HepG2 (cell line): ENCODE measurements around the gene EXOC3. TPM values are rescaled to one million over a fixed set of nuclear protein-coding genes. Genes with fewer than 3 reads are reported as not detected.

ENCODE experiments used
- AHDC1 ChIP-seq: sonication (generic); formaldehyde crosslinking; IDR thresholded peaks from 2 replicates; pipeline ENCODE4 v1.5.1; 2020; ENCODE audit warnings: mild to moderate bottlenecking, missing genetic modification reagents, borderline replicate concordance
- HDAC2 ChIP-seq: sonication (generic); formaldehyde crosslinking; IDR thresholded peaks from 2 replicates; pipeline ENCODE4 v1.4.0; 2020; ENCODE audit warnings: missing genetic modification reagents
- MTA3 ChIP-seq: sonication (generic); formaldehyde crosslinking; IDR thresholded peaks from 2 replicates; pipeline ENCODE4 v1.4.0; 2020; ENCODE audit warnings: missing genetic modification reagents
- SALL2 ChIP-seq: sonication (generic); formaldehyde crosslinking; IDR thresholded peaks from 2 replicates; pipeline ENCODE4 v1.8.1; 2023; ENCODE audit warnings: mild to moderate bottlenecking, missing genetic modification reagents, inconsistent platforms
- TBP ChIP-seq: sonication (generic); formaldehyde crosslinking; IDR thresholded peaks from 2 replicates; pipeline ENCODE4 v1.5.0; 2020; ENCODE audit warnings: missing genetic modification reagents
- TFAP4 ChIP-seq: sonication (generic); IDR thresholded peaks from 2 replicates; pipeline ENCODE4 v1.6.1; 2016; ENCODE audit warnings: low read depth, borderline replicate concordance
- ZMAT5 ChIP-seq: sonication (generic); formaldehyde crosslinking; IDR thresholded peaks from 2 replicates; pipeline ENCODE4 v1.5.0; 2020; ENCODE audit warnings: mild to moderate bottlenecking, low read depth, missing genetic modification reagents, borderline replicate concordance
- ZNF337 ChIP-seq: sonication (generic); formaldehyde crosslinking; IDR thresholded peaks from 2 replicates; pipeline ENCODE4 v1.5.1; 2020; ENCODE audit warnings: missing genetic modification reagents, low read depth, mild to moderate bottlenecking, borderline replicate concordance
- ZNF598 ChIP-seq: sonication (generic); formaldehyde crosslinking; IDR thresholded peaks from 2 replicates; pipeline ENCODE4 v1.5.1; 2020; ENCODE audit warnings: mild to moderate bottlenecking, missing genetic modification reagents, borderline replicate concordance
- polyA plus RNA-seq, 8 experiments: library from polyadenylated mRNA; depleted of rRNA in 3 of 8; stranded (reverse) in 7 of 8; unstranded in 1 of 8; fragments of >200 nt; fragmentation: Illumina TruSeq in 4 of 8; extraction: Trizol in 4 of 8; gene quantifications; 2 replicates each; pipeline versions ENCODE4 v1.2.1 to v1.2.3, GENCODE V29; 2011 to 2016; ENCODE audit warnings: low read depth in 4 of 8, missing spikeins in 1 of 8, mixed read lengths in 1 of 8; ENCODE audit not compliant: insufficient read depth in 1 of 8
- total RNA-seq, 5 experiments: library from RNA; depleted of rRNA; stranded (reverse); fragments of >200 nt; fragmentation: Illumina TruSeq; extraction: Trizol; gene quantifications; 2 replicates each; pipeline ENCODE4 v1.2.3, GENCODE V29; 2016; ENCODE audit warnings: low read depth in 1 of 5
- TF ChIP-seq, protein P1 (sequence below): IDR thresholded peaks from 2 replicates; pipeline ENCODE4 v1.6.1; 2016; ENCODE audit warnings: mild to moderate bottlenecking, missing biosample characterization, missing genetic modification reagents
- TF ChIP-seq, protein P2 (sequence below): sonication (generic); formaldehyde crosslinking; IDR thresholded peaks from 2 replicates; pipeline ENCODE4 v1.8.0; 2022; ENCODE audit warnings: missing genetic modification reagents, mild to moderate bottlenecking, moderate library complexity, borderline replicate concordance
- TF ChIP-seq, protein P3 (sequence below): sonication (generic); formaldehyde crosslinking; IDR thresholded peaks from 2 replicates; pipeline ENCODE4 v1.5.0; 2020; ENCODE audit warnings: mild to moderate bottlenecking, missing genetic modification reagents, borderline replicate concordance
- TF ChIP-seq, protein P4 (sequence below): sonication (generic); formaldehyde crosslinking; IDR thresholded peaks from 2 replicates; pipeline ENCODE4 v1.8.0; 2022; ENCODE audit warnings: mild to moderate bottlenecking, missing genetic modification reagents, moderate library complexity

EXOC3 gene
- total and polyA plus RNA-seq, 2 of the 13 experiments (the other 11 are each of a cell fraction or from before 2014, with no cell fraction given): 9.2 to 20.5 TPM

DNA sequence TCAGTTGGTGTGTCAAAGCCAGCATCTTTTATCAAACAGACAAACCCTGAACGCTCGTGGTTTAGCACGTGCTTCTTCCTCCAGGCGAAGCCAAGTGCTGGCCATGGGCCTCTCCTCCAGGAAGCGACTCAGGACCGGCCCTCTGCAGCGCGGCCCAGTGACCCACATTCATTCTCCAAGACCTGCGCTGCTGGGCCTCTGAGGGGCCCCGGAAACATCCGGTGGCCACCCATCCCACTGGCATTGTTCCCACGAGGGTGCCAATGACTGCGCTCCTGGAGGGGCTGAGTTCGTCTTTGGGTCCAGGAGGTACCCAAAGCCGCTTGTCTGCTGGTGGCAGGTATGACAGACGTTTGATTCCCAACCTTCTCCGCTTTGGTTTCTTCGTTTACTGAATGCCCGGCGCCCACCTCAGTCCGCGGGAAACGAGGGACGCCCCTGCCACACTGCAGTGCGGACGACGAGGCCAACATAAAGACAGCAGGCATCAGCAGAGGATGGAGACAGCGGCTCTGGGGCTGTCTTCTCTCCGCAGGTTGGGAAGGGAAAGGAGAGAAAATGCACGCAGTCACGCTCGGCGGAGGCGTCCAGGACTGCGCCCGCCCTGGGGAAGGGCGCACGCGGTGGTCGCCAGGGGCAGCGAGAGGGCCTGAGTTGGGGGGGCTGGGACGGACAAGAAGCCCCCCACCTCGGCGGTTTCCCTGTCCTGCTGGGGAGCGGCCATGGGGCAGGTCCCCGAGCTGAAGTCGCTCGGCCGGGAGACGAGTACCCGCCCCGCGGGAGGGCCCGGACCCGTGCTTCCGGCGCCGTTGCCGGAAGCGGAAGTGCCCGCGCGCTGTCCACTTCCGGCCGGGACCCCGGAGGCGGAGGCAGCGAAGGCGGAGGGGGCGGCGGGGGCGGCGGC lies at the start of gene EXOC3 (continued):
- TF ChIP-seq AHDC1 (CRISPR knock-in tag) (0 out of 2 replicates have a peak, but pooled peaks have one; percentile 38), TBP (CRISPR knock-in tag) (peak; percentile 79; the same call in 1 of the 2 replicates), TFAP4 (no peak), HDAC2 (peak; percentile 19; the same call in 1 of the 2 replicates), ZNF337 (CRISPR knock-in tag) (no peak), MTA3 (0 out of 2 replicates have a peak, but pooled peaks have one; percentile 58), SALL2 (CRISPR knock-in tag) (0 out of 2 replicates have a peak, but pooled peaks have one; percentile 37), ZMAT5 (CRISPR knock-in tag) (no peak), ZNF598 (no peak)
- TF ChIP-seq, protein P1, sequence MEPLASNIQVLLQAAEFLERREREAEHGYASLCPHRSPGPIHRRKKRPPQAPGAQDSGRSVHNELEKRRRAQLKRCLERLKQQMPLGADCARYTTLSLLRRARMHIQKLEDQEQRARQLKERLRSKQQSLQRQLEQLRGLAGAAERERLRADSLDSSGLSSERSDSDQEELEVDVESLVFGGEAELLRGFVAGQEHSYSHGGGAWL (CRISPR knock-in tag): peak; percentile 54; the same call in 1 of the 2 replicates
- TF ChIP-seq, protein P2, sequence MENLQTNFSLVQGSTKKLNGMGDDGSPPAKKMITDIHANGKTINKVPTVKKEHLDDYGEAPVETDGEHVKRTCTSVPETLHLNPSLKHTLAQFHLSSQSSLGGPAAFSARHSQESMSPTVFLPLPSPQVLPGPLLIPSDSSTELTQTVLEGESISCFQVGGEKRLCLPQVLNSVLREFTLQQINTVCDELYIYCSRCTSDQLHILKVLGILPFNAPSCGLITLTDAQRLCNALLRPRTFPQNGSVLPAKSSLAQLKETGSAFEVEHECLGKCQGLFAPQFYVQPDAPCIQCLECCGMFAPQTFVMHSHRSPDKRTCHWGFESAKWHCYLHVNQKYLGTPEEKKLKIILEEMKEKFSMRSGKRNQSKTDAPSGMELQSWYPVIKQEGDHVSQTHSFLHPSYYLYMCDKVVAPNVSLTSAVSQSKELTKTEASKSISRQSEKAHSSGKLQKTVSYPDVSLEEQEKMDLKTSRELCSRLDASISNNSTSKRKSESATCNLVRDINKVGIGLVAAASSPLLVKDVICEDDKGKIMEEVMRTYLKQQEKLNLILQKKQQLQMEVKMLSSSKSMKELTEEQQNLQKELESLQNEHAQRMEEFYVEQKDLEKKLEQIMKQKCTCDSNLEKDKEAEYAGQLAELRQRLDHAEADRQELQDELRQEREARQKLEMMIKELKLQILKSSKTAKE: no peak
- TF ChIP-seq, protein P3, sequence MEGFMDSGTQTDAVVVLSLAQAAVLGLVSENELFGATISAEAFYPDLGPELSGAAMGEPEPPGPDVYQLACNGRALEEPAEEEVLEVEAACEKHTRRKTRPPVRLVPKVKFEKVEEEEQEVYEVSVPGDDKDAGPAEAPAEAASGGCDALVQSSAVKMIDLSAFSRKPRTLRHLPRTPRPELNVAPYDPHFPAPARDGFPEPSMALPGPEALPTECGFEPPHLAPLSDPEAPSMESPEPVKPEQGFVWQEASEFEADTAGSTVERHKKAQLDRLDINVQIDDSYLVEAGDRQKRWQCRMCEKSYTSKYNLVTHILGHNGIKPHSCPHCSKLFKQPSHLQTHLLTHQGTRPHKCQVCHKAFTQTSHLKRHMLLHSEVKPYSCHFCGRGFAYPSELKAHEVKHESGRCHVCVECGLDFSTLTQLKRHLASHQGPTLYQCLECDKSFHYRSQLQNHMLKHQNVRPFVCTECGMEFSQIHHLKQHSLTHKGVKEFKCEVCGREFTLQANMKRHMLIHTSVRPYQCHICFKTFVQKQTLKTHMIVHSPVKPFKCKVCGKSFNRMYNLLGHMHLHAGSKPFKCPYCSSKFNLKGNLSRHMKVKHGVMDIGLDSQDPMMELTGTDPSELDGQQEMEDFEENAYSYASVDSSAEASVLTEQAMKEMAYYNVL: peak; percentile 76; the same call in 1 of the 2 replicates
- TF ChIP-seq, protein P4, sequence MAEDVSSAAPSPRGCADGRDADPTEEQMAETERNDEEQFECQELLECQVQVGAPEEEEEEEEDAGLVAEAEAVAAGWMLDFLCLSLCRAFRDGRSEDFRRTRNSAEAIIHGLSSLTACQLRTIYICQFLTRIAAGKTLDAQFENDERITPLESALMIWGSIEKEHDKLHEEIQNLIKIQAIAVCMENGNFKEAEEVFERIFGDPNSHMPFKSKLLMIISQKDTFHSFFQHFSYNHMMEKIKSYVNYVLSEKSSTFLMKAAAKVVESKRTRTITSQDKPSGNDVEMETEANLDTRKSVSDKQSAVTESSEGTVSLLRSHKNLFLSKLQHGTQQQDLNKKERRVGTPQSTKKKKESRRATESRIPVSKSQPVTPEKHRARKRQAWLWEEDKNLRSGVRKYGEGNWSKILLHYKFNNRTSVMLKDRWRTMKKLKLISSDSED (CRISPR knock-in tag): peak; percentile 86; the same call in 1 of the 2 replicates
